Measurements from ENCODE around the gene SVEP1. TPM values are rescaled to one million over a fixed set of nuclear protein-coding genes. Genes with fewer than 3 reads are reported as not detected.

Gene SVEP1
- polyA plus RNA-seq, 1 donor (not counting 4 experiments of a cell fraction or from before 2014, with no cell fraction given) = 0.14 TPM

- Histone ChIP-seq H3K4me2 (ENCODE audit: control insufficient read depth, extremely low read depth, insufficient read depth, low read depth, low read length) (peak overlapping the region; percentile 28), H3K4me3 (ENCODE audit: control insufficient read depth in 2 of 3, extremely low read depth in 1 of 3, insufficient read depth in 2 of 3, low read depth in 1 of 3, low read length in 3 of 3) (no peak overlapping the region), H3K36me3 (ENCODE audit: control insufficient read depth in 2 of 2, extremely low read depth in 1 of 2, insufficient read depth in 2 of 2, low read length in 2 of 2) (no peaks in the 10 kb centered on the region), H3K9me1 (ENCODE audit: control insufficient read depth, extremely low read depth, insufficient read depth, low read length) (no peaks in the 10 kb centered on the region), H2AFZ (ENCODE audit: control insufficient read depth, low read length) (no peak overlapping the region), H3K9me3 (ENCODE audit: control insufficient read depth, low read depth, low read length) (peaks cover 2% of the 10 kb centered on the region), H3K79me2 (ENCODE audit: control insufficient read depth, insufficient read depth, low read length) (no peaks in the 10 kb centered on the region), H3K9ac (ENCODE audit: control insufficient read depth, extremely low read depth, insufficient read depth, low read length) (no peak overlapping the region), H3K4me1 (ENCODE audit: control insufficient read depth, extremely low read depth, insufficient read depth, low read length) (peaks cover 10% of the 10 kb centered on the region), H4K20me1 (ENCODE audit: control insufficient read depth, extremely low read depth, insufficient read depth, low read length) (no peaks in the 10 kb centered on the region), H3K27me3 (ENCODE audit: control insufficient read depth, extremely low read depth, insufficient read depth, low read length) (no peaks in the 10 kb centered on the region), H3K27ac (ENCODE audit: control insufficient read depth, insufficient read depth, low read length) (no peak overlapping the region)
- TF ChIP-seq EZH2 (IDR thresholded peaks at IDR 0.05; ENCODE audit: low read length) = no peak
- TF ChIP-seq CTCF (optimal IDR thresholded peaks at IDR 0.05 in 1 of 3, IDR thresholded peaks at IDR 0.05 in 1 of 3, conservative IDR thresholded peaks at IDR 0.05 in 1 of 3; ENCODE audit: extremely low read depth in 1 of 3, insufficient read depth in 2 of 3, low read length in 3 of 3) = no peak
- DNase-seq (ENCODE audit: low read depth, low spot score) (no peak), FAIRE-seq (peak; percentile 74)
- dilution Hi-C loops (cut with MboI; ENCODE audit: extremely low pct_ligation_motif_present, low sequenced_read_pairs) = no loop called here
These were observed 12.0 kb upstream of the SVEP1 start for GRCh38 chr9:110591526-110591925.

GRCh38 chr9:110590816-110591215 lies 11.3 kb upstream of the SVEP1 start:
- no peak overlapping the region for H3K9ac ChIP-seq (ENCODE audit: control insufficient read depth, extremely low read depth, insufficient read depth, low read length)
- no peak overlapping the region for H2AFZ ChIP-seq (ENCODE audit: control insufficient read depth, low read length)
- peaks cover 2% of the 10 kb centered on the region for H3K9me3 ChIP-seq (ENCODE audit: control insufficient read depth, low read depth, low read length)
- no peaks in the 10 kb centered on the region for H3K27me3 ChIP-seq (ENCODE audit: control insufficient read depth, extremely low read depth, insufficient read depth, low read length)
- H3K27ac ChIP-seq (ENCODE audit: control insufficient read depth, insufficient read depth, low read length) = no peak overlapping the region
- FAIRE-seq = no peak
- TF ChIP-seq CTCF (optimal IDR thresholded peaks at IDR 0.05 in 1 of 3, IDR thresholded peaks at IDR 0.05 in 1 of 3, conservative IDR thresholded peaks at IDR 0.05 in 1 of 3; ENCODE audit: extremely low read depth in 1 of 3, insufficient read depth in 2 of 3, low read length in 3 of 3) = no peak
- no peak for TF ChIP-seq EZH2 (IDR thresholded peaks at IDR 0.05; ENCODE audit: low read length)
- DNase-seq (ENCODE audit: low read depth, low spot score) = no peak
- H3K4me3 ChIP-seq (ENCODE audit: control insufficient read depth in 2 of 3, extremely low read depth in 1 of 3, insufficient read depth in 2 of 3, low read depth in 1 of 3, low read length in 3 of 3) = no peak overlapping the region
- no peak overlapping the region for H3K4me2 ChIP-seq (ENCODE audit: control insufficient read depth, extremely low read depth, insufficient read depth, low read depth, low read length)
- no peaks in the 10 kb centered on the region for H3K9me1 ChIP-seq (ENCODE audit: control insufficient read depth, extremely low read depth, insufficient read depth, low read length)
- dilution Hi-C loops (cut with MboI; ENCODE audit: extremely low pct_ligation_motif_present, low sequenced_read_pairs) = no loop called here
- no peaks in the 10 kb centered on the region for H3K79me2 ChIP-seq (ENCODE audit: control insufficient read depth, insufficient read depth, low read length)
- no peaks in the 10 kb centered on the region for H3K36me3 ChIP-seq (ENCODE audit: control insufficient read depth in 2 of 2, extremely low read depth in 1 of 2, insufficient read depth in 2 of 2, low read length in 2 of 2)
- peaks cover 10% of the 10 kb centered on the region for H3K4me1 ChIP-seq (ENCODE audit: control insufficient read depth, extremely low read depth, insufficient read depth, low read length)
- H4K20me1 ChIP-seq (ENCODE audit: control insufficient read depth, extremely low read depth, insufficient read depth, low read length) = no peaks in the 10 kb centered on the region

Data from keratinocyte (primary cell).